Peyer's patch (tissue), 4 donors: Measurements from ENCODE around the gene LCK.

ENCODE experiments used
- CTCF ChIP-seq, 6 experiments: fragments of 450-650 bp in 4 of 6; fragments of 200-600 bp in 2 of 6; sonication (generic) in 1 of 6; IDR thresholded peaks; one replicate each; pipeline ENCODE4 v1.5.1; 2017 to 2019; ENCODE audit warnings: antibody characterized with exemption in 6 of 6, mild to moderate bottlenecking in 3 of 6, moderate library complexity in 1 of 6
- POLR2A ChIP-seq, 2 donors: fragments of 450-650 bp; IDR thresholded peaks; one replicate each; pipeline ENCODE4 v1.5.1; 2017; ENCODE audit warnings: antibody characterized with exemption in 2 of 2, mild to moderate bottlenecking in 2 of 2, moderate library complexity in 2 of 2

- TF ChIP-seq CTCF (IDR thresholded peaks at IDR 0.05) (no peak), POLR2A (IDR thresholded peaks at IDR 0.05) (no peak)
These were observed 40.2 kb downstream of the LCK start for GRCh38 chr1:32291145-32291707.
